ENCODE measurements around the gene SMYD3. TPM values are rescaled to one million over a fixed set of nuclear protein-coding genes. Genes with fewer than 3 reads are reported as not detected.

The SMYD3 gene
- total RNA-seq, 1 donor from 2014 or later = 0.32 TPM

DNA sequence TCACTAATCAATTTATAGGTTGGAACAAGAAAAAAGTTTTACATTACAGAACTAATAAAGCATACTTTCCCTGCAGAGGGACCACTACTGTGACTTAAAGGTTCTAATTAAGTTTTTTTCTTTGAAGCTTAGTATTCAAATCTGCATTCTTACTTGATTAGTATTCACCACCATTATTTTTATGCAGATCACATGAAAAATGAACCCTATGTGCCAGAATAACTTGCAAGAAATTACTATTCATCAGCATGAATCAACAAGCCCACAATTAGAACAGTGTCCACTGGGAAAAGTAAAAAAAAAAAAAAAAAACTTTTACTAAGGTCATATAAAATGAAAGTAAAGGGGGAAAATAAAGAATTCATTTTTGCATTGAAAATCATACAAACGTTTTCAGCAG is 90.8 kb downstream of the SMYD3 start:
- H3K4me3 ChIP-seq = no peak overlapping the region
- no peak for DNase-seq (ENCODE audit: low spot score in 2 of 2)
- no peaks in the 10 kb centered on the region for H3K27me3 ChIP-seq
- no peaks in the 10 kb centered on the region for H3K4me1 ChIP-seq
- no peaks in the 10 kb centered on the region for H3K36me3 ChIP-seq
- peaks cover 0 to 6% of the 10 kb centered on the region in 2 donors for H3K9me3 ChIP-seq
- no peak overlapping the region for H3K27ac ChIP-seq
- intact Hi-C loops (cut with DNase I) = no loop called here
- TF ChIP-seq, protein P1, sequence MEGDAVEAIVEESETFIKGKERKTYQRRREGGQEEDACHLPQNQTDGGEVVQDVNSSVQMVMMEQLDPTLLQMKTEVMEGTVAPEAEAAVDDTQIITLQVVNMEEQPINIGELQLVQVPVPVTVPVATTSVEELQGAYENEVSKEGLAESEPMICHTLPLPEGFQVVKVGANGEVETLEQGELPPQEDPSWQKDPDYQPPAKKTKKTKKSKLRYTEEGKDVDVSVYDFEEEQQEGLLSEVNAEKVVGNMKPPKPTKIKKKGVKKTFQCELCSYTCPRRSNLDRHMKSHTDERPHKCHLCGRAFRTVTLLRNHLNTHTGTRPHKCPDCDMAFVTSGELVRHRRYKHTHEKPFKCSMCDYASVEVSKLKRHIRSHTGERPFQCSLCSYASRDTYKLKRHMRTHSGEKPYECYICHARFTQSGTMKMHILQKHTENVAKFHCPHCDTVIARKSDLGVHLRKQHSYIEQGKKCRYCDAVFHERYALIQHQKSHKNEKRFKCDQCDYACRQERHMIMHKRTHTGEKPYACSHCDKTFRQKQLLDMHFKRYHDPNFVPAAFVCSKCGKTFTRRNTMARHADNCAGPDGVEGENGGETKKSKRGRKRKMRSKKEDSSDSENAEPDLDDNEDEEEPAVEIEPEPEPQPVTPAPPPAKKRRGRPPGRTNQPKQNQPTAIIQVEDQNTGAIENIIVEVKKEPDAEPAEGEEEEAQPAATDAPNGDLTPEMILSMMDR (IDR thresholded peaks at IDR 0.05) = no peak

DNA sequence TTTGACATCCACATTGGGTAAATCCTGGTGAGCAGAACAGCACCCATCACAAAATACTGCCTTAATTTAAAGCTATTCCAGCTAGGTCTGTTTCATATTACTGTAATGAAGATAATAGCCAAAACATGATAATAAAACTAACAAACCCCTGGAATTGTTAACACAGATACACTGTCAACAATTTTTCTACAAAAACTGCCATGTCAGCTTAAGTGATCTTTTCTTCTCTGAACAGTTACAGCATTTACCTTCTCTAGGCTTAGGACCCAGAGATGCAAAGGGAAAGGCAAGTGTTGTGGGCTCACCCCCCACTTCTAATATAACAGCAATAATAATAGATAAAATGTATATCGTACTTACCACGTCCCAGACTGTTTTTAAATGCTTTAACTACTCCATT is 92.1 kb downstream of the SMYD3 start:
- no peak overlapping the region for H3K4me3 ChIP-seq
- no peaks in the 10 kb centered on the region for H3K36me3 ChIP-seq
- no peaks in the 10 kb centered on the region for H3K4me1 ChIP-seq
- intact Hi-C loops (cut with DNase I) = no loop called here
- H3K27ac ChIP-seq = no peak overlapping the region
- no peaks in the 10 kb centered on the region for H3K27me3 ChIP-seq
- TF ChIP-seq, protein P1 (IDR thresholded peaks at IDR 0.05) = no peak
- no peak for DNase-seq (ENCODE audit: low spot score in 2 of 2)
- H3K9me3 ChIP-seq = peaks cover 0 to 6% of the 10 kb centered on the region in 2 donors

DNA sequence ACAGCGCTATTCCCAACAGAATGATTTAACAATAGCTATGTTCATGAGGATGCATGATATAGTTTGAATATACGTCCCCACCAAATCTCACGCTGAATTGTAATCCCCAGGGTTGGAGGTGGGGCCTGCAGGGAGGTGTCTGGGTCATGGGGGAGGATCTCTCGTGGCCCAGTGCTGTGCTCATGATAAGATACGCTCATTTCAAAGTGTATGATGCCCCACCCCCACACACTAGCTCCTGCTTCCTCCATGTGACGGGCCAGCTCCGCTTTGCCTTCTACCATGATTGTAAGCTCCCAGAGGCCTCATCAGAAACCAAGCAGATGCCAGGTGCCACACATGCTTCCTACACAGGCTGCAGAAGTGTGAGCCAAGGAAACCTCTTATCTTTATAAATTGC is 93.6 kb downstream of the SMYD3 start:
- Histone ChIP-seq H3K4me3 (no peak overlapping the region), H3K27me3 (no peaks in the 10 kb centered on the region), H3K9me3 (peaks cover 0 to 6% of the 10 kb centered on the region in 2 donors), H3K36me3 (no peaks in the 10 kb centered on the region), H3K4me1 (no peaks in the 10 kb centered on the region), H3K27ac (no peak overlapping the region)
- no peak for DNase-seq (ENCODE audit: low spot score in 2 of 2)
- intact Hi-C loops (cut with DNase I) = no loop called here
- TF ChIP-seq, protein P1 (IDR thresholded peaks at IDR 0.05) = no peak

DNA sequence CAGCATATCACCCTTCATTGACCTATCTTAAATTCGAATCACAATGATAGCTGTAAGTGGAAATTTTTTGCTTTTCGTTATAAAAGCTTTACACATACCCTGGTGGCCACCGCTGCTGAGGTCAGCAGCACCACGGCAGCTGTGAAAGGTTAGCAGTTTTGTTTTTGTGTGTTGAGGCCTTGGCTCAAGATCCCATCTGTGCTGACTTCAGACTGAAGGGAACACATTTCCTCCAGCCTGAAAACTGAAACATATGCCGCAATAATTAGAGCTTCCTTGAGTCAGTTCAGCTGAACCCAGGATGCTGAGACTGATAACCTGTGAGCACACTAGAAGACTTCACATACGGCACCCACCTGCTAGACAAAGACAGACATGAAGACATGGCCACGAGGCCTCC is 103.0 kb downstream of the SMYD3 start:
- H3K27me3 ChIP-seq = no peaks in the 10 kb centered on the region
- TF ChIP-seq, protein P1 (IDR thresholded peaks at IDR 0.05) = no peak
- no peak overlapping the region for H3K4me3 ChIP-seq
- H3K36me3 ChIP-seq = no peaks in the 10 kb centered on the region
- intact Hi-C loops (cut with DNase I) = no loop called here
- H3K9me3 ChIP-seq = no peaks in the 10 kb centered on the region
- DNase-seq (ENCODE audit: low spot score in 2 of 2) = no peak
- no peaks in the 10 kb centered on the region for H3K4me1 ChIP-seq
- no peak overlapping the region for H3K27ac ChIP-seq

DNA sequence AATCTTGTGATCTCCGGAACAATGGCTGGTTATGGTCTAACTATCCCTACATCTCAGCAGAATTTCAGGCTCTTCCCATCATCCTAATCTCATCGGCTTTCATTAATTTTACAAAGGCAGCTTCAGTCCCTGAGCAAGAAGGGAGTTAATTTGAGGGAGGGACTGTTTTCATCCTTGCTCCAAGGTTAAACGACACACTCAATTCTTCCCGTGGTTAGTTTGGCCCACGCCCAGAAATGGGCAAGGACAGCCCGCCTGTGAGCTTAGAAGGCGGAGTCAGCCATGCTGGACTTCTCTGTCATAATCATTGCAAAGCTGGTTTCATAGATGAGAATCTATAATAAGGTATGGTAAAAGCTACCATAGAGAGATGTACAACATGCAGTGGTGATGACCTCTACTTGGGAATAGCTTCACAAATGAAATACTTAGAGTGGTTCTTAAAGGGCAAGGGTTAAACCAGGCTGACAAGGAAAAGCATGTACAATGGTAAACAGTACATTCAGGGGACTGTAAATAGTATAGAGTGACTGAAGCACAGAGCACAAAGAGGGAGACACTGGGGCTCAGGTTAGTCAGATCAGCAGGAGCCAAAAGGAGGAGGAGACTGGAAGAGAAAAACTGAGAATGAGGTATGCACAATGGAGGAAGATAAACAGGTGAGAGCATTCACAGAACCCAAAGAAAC is 108.8 kb downstream of the SMYD3 start:
- intact Hi-C loops (cut with DNase I) = no loop called here
- no peaks in the 10 kb centered on the region for H3K27me3 ChIP-seq
- no peak overlapping the region for H3K27ac ChIP-seq
- DNase-seq (ENCODE audit: low spot score in 2 of 2) = no peak
- TF ChIP-seq, protein P1 (IDR thresholded peaks at IDR 0.05) = no peak
- no peak overlapping the region for H3K4me3 ChIP-seq
- H3K4me1 ChIP-seq = no peaks in the 10 kb centered on the region
- no peaks in the 10 kb centered on the region for H3K36me3 ChIP-seq
- H3K9me3 ChIP-seq = no peaks in the 10 kb centered on the region

DNA sequence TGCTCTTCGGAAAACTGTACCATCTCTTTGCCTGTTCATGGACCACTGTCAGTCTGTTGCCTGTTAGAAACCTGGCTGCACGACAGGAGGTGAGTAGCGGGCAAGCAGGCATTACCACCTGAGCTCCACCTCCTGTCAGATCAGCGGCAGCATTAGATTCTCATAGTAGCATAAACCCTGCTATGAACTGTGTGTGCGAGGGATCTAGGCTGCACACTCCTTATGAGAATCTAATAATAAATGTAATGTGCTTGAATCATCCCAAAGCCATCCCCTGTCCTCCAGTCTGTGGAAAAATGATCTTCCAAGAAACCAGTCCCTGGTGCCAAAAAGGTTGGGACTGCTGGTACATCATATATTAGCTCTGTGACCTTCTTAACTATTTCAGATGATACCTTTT is 110.0 kb downstream of the SMYD3 start:
- TF ChIP-seq, protein P1 (IDR thresholded peaks at IDR 0.05) = no peak
- Histone ChIP-seq H3K27ac (no peak overlapping the region), H3K4me3 (no peak overlapping the region), H3K27me3 (no peaks in the 10 kb centered on the region), H3K36me3 (no peaks in the 10 kb centered on the region), H3K9me3 (peaks cover 0 to 4% of the 10 kb centered on the region in 2 donors), H3K4me1 (no peaks in the 10 kb centered on the region)
- DNase-seq (ENCODE audit: low spot score in 2 of 2) = no peak
- intact Hi-C loops (cut with DNase I) = no loop called here
